CD4-positive, alpha-beta T cell treated with Interferon gamma for 1 hour (primary cell): ENCODE data around the gene ANKMY2.
"Not testable (repeated sequence)": the region's sequence is repeated elsewhere in the genome, so short reads cannot be mapped to it uniquely, and the experiment has no call there.

Experiments used
- DNase-seq: peaks from one replicate; pipeline ENCODE4 v3.0.0-alpha.2; 2020

ANKMY2 gene

GRCh38 chr7:16616542-16616941 lies 29.0 kb downstream of the ANKMY2 start:
- DNase-seq: no peak

- no peak for DNase-seq
Observed at GRCh38 chr7:16616122-16616521, 29.4 kb downstream of the ANKMY2 start.

GRCh38 chr7:16615228-16615627 lies 30.3 kb downstream of the ANKMY2 start:
- no peak for DNase-seq

- no peak for DNase-seq
Observed at GRCh38 chr7:16611711-16612110, 33.8 kb downstream of the ANKMY2 start.

- no peak for DNase-seq
Observed at GRCh38 chr7:16609842-16610450, 35.6 kb downstream of the ANKMY2 start.

- DNase-seq: no peak
Observed at GRCh38 chr7:16606704-16607103, 38.9 kb downstream of the ANKMY2 start.

- DNase-seq: no peak
Observed at GRCh38 chr7:16604054-16604453, 41.5 kb downstream of the ANKMY2 start.

- DNase-seq: no peak
Observed at GRCh38 chr7:16603633-16604032, 41.9 kb downstream of the ANKMY2 start.

GRCh38 chr7:16599860-16600259 lies 45.7 kb downstream of the ANKMY2 start:
- DNase-seq: no peak

- no peak for DNase-seq
Observed at GRCh38 chr7:16598015-16598414, 47.5 kb downstream of the ANKMY2 start.

GRCh38 chr7:16595596-16595995 lies 50.0 kb downstream of the ANKMY2 start:
- not testable (repeated sequence) for DNase-seq

- DNase-seq: no peak
Observed at GRCh38 chr7:16594676-16595075, 50.9 kb downstream of the ANKMY2 start.

- DNase-seq: no peak
Observed at GRCh38 chr7:16594061-16594460, 51.5 kb downstream of the ANKMY2 start.

- DNase-seq: no peak
Observed at GRCh38 chr7:16592395-16592794, 53.2 kb downstream of the ANKMY2 start.

GRCh38 chr7:16590424-16590823 lies 55.1 kb downstream of the ANKMY2 start:
- DNase-seq: no peak

- no peak for DNase-seq
Observed at GRCh38 chr7:16589881-16590280, 55.7 kb downstream of the ANKMY2 start.

- no peak for DNase-seq
Observed at GRCh38 chr7:16587790-16588189, 57.8 kb downstream of the ANKMY2 start.

GRCh38 chr7:16587129-16587528 lies 58.4 kb downstream of the ANKMY2 start:
- DNase-seq: no peak

- DNase-seq: no peak
Observed at GRCh38 chr7:16586081-16586874, 59.3 kb downstream of the ANKMY2 start.

GRCh38 chr7:16585540-16585939 lies 60.0 kb downstream of the ANKMY2 start:
- no peak for DNase-seq

GRCh38 chr7:16583834-16584233 lies 61.7 kb downstream of the ANKMY2 start:
- DNase-seq: no peak

- no peak for DNase-seq
Observed at GRCh38 chr7:16581286-16581685, 64.3 kb downstream of the ANKMY2 start.

GRCh38 chr7:16579216-16579615 lies 66.3 kb downstream of the ANKMY2 start:
- DNase-seq: no peak

- DNase-seq: no peak
Observed at GRCh38 chr7:16571941-16572340, 73.6 kb downstream of the ANKMY2 start.
